A375 (cell line): ENCODE measurements around the gene ATXN2L. TPM values are rescaled to one million over a fixed set of nuclear protein-coding genes. Genes with fewer than 3 reads are reported as not detected.

Source experiments
- small RNA-seq: library from RNA; depleted of rRNA; stranded (forward); fragments of <200 nt; gene quantifications from one replicate; pipeline ENCODE3, GENCODE V24; 2014
- total RNA-seq: library from RNA; depleted of rRNA; stranded (reverse); fragments of >200 nt; shearing (Covaris generic); gene quantifications from 2 replicates; pipeline ENCODE4 v1.2.3, GENCODE V29; 2014; rRNA removed

ATXN2L gene, protein sequence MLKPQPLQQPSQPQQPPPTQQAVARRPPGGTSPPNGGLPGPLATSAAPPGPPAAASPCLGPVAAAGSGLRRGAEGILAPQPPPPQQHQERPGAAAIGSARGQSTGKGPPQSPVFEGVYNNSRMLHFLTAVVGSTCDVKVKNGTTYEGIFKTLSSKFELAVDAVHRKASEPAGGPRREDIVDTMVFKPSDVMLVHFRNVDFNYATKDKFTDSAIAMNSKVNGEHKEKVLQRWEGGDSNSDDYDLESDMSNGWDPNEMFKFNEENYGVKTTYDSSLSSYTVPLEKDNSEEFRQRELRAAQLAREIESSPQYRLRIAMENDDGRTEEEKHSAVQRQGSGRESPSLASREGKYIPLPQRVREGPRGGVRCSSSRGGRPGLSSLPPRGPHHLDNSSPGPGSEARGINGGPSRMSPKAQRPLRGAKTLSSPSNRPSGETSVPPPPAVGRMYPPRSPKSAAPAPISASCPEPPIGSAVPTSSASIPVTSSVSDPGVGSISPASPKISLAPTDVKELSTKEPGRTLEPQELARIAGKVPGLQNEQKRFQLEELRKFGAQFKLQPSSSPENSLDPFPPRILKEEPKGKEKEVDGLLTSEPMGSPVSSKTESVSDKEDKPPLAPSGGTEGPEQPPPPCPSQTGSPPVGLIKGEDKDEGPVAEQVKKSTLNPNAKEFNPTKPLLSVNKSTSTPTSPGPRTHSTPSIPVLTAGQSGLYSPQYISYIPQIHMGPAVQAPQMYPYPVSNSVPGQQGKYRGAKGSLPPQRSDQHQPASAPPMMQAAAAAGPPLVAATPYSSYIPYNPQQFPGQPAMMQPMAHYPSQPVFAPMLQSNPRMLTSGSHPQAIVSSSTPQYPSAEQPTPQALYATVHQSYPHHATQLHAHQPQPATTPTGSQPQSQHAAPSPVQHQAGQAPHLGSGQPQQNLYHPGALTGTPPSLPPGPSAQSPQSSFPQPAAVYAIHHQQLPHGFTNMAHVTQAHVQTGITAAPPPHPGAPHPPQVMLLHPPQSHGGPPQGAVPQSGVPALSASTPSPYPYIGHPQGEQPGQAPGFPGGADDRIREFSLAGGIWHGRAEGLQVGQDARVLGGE
- 118 and 158 TPM in 2 replicates for total RNA-seq

DNA sequence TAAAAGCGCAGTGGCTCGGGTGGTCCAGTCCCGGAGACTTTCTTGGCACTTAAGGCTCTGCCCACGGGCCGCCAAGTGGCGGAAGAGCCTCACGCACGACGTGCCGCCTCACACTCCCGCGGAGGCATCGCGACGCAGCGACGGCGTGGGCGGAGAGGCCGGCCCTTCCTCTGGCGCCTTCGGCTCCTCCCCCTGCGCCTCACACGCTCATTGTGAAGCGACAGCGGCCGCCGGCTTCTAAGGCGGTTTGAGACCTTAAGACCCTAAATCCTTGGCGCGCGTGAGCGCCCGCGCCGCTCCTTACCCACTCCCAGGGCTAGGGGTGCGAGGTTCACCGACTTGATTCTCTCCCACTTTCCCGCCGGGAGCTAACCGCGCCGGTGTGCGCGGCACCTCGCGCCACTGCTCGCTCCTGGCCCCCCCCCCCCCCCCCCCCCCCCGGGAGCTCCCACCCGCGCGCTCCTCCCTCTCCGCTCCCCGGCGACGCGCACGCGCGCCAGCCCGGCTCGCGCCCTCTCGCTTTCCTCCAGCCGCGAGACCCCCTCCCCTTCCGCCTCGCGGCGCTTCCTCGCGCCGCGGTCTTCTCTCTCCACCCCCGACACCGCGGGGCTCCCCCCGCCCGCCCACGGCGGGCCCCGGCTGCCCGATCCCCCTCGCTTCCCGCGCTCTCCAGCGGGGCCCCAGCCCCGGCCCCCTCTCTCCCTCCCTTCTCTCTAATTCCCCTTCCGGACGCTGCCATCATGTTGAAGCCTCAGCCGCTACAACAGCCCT is at the start of gene ATXN2L:
Gene ATXN2L (plus strand): TSS at position 480 of the 771 bp plus-strand sequence. CDS start 261 bp downstream, at position 741.

DNA sequence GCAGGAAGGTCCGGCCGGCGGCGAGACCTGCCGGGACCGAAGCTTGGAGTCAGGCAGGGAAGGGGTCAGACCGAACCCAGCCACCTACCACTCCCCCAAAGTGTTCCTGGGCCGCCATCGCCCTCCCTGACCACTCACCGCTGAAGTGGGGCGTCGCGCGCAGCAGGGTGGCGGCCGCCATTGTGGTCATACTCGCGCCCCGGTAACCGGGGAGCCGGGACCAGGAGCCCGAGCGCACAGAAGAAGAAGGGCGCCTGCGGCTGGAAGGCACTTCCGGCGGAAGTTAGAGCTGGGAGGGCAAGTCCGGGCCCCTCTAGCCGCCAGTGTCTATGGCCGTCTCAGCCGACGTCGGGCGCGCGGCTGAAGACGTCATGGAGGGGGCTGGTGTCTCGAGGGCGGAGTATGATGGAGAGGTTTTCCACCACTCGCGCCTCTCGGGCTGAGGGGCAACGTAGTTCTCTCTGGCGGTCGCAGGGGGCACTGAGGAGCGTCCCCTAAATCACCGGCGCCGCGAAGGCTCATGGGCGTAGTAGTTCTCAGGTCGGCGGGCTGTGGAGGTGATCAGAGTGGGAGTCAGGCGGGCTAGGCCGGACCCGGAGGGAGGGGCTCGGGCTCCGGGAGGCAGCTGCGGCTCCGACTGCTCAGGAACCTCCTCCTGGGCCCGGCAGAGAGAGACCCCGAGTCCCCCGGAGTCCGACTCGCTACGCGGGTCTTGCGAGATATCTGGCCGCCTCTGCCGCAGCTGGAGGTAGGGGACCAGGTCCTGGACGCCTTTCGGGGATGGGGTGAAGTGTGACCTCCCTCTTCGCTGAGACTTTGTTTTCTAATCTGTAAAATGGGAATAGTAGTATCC is 23.5 kb downstream of the ATXN2L start, which contains the start of gene TUFM:
Gene TUFM (minus strand): TSS at position 269 of the 853 bp plus-strand sequence. CDS start 79 bp downstream, at position 190.

DNA sequence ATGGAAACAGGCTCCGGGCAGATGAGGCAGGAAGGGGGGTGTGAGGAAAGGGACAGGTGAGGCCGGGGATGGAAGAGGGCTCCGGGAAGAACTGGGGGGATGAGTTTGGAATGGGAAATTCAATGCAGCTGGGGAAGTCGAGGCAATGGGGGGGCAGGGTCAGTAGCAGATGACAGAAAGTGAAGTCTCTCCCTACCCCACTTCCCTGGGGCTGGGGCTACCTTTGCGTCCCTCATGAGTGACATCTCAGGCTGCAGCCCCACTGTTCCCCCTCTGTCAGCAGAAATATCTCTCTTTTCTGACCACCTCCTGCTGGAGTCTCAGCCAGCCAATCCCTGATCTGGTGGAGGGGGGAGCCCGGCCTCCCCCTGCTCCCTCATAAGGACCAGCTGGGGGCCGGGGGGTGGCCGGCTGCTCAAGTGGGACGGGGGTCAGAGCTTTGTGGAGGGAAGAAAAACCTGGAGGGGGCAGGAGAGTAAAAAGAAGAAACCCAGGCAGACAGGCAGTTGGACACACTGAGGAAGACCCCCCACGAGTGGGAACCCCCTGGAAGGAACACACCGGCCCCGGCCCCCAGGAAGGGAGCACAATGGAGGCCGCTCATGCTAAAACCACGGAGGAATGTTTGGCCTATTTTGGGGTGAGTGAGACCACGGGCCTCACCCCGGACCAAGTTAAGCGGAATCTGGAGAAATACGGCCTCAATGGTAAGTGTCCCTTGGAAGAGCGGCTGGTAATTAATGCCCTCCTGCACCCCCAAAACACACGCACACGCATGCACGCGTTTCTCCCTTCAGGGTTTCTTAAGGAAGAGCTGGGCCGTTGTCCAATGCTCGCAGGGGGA is 55.5 kb downstream of the ATXN2L start, which contains the start of gene ATP2A1:
Gene ATP2A1 (plus strand): TSS at position 406 of the 844 bp plus-strand sequence. CDS start 184 bp downstream, at position 590.

Small RNA genes lying within 50 kb of the gene (small RNA-seq; reads per million reads assigned to genes)
- not detected for gene RF00416

Other genes starting within 250 kb of the ATXN2L start
- not detected in 2 replicates for gene SULT1A2, start 225.9 kb upstream of the ATXN2L start, total RNA-seq
- 0.80 and 1.6 TPM in 2 replicates for gene SULT1A1, start 213.0 kb upstream of the ATXN2L start, total RNA-seq
- not detected in 2 replicates for gene NPIPB8, start 184.9 kb upstream of the ATXN2L start, total RNA-seq
- gene EIF3C, start 111.5 kb upstream of the ATXN2L start, total RNA-seq, result 578 and 662 TPM in 2 replicates
- gene NPIPB9, start 71.2 kb upstream of the ATXN2L start, total RNA-seq, result 0.72 and 2.2 TPM in 2 replicates
- 341 and 356 TPM in 2 replicates for gene TUFM, start 23.3 kb downstream of the ATXN2L start, total RNA-seq
- 28.8 and 37.8 TPM in 2 replicates for gene SH2B1, start 40.8 kb downstream of the ATXN2L start, total RNA-seq
- gene ATP2A1, start 55.5 kb downstream of the ATXN2L start, total RNA-seq, result 0.53 and 1.2 TPM in 2 replicates
- 43.0 and 51.4 TPM in 2 replicates for gene RABEP2, start 102.2 kb downstream of the ATXN2L start, total RNA-seq
- not detected in 2 replicates for gene CD19, start 109.0 kb downstream of the ATXN2L start, total RNA-seq
- 55.7 and 66.1 TPM in 2 replicates for gene NFATC2IP, start 127.9 kb downstream of the ATXN2L start, total RNA-seq
- 54.7 and 59.7 TPM in 2 replicates for gene SPNS1, start 151.8 kb downstream of the ATXN2L start, total RNA-seq
- 0.83 and 1.2 TPM in 2 replicates for gene LAT, start 162.1 kb downstream of the ATXN2L start, total RNA-seq